CD4-positive, alpha-beta T cell treated with Interleukin-4 for 4 hours (primary cell): ENCODE measurements around the gene EEF1AKMT4.
"Not testable (repeated sequence)": the region's sequence is repeated elsewhere in the genome, so short reads cannot be mapped to it uniquely, and the experiment has no call there.

Experiments used
- DNase-seq: peaks from one replicate; pipeline ENCODE4 v3.0.0-alpha.2; 2020

EEF1AKMT4 gene

DNA sequence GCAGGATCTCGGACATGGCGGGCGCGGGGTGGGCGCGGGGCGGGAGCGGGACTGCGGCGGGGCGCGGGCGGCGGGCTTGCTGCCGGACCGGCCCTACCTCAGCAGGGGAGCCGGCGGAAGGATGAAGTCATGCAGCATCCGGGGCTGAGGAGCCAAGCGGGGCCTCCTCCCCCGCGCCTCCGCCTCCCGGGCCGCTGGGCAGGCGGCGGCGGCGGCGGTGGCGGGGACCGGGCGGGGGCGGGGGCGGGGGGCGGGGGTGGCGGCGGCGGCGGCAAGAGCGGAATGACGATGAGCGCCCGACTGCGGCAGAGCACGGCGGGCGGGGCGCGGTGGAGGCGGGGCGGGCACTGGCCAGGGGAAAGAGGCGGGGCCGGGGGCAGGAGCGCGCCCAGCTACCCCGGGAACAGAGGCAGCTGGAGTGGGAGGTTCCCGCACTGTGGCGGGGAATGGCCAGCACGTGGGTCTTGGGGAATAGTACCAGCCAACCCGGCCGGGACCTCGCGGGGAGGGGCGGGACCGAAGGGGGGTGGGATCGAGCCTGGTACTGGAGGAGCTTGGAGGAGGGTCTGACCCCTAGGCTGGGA, 11.9 kb downstream of the EEF1AKMT4 start, which contains the start of gene CAMK2N2:
Gene CAMK2N2 (minus strand): TSS at position 284 of the 584 bp plus-strand sequence. CDS start 268 bp downstream, at position 16.
- DNase-seq: peak; percentile 33

GRCh38 chr3:184261854-184262763, 12.6 kb downstream of the EEF1AKMT4 start:
- no peak for DNase-seq

- DNase-seq: no peak
Measured at GRCh38 chr3:184262764-184263179, 13.3 kb downstream of the EEF1AKMT4 start.

GRCh38 chr3:184267249-184267648, 17.8 kb downstream of the EEF1AKMT4 start:
- not testable (repeated sequence) for DNase-seq

DNA sequence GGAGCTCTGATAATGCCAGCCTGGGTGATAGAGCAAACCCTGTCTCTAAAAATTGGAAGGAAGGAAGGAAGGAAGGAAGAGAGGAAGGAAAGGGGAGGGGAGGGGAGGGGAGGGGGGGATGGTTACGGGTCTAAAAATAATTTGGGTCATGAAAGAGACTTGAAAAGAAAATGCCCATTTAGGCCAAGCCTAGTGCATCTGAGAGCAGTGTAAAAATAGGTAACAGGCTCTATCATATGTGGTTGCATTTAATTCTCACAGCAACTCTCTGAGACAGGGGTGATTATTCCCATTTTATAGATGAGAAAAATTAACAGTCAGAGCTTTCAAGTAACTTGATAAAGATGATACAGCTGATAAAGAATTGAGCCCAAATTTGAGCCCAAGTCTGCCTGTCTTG, 22.8 kb downstream of the EEF1AKMT4 start:
- DNase-seq: no peak

DNA sequence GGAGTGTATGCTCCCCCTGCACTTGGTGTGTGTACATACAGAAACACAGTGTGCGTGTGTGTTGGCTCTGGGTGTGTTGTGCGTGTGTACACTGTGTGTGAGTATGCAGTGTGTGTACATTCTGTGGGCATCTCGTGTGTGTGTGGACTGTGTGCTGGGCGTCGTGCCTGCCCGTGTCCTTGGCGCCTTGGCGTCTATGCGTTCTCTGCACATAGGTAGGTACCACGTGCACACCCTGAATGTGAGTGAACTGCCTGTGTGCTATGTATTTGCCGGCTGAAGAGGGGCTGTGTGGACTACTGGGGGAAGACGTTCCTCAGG, 25.9 kb downstream of the EEF1AKMT4 start:
- DNase-seq: no peak

DNA sequence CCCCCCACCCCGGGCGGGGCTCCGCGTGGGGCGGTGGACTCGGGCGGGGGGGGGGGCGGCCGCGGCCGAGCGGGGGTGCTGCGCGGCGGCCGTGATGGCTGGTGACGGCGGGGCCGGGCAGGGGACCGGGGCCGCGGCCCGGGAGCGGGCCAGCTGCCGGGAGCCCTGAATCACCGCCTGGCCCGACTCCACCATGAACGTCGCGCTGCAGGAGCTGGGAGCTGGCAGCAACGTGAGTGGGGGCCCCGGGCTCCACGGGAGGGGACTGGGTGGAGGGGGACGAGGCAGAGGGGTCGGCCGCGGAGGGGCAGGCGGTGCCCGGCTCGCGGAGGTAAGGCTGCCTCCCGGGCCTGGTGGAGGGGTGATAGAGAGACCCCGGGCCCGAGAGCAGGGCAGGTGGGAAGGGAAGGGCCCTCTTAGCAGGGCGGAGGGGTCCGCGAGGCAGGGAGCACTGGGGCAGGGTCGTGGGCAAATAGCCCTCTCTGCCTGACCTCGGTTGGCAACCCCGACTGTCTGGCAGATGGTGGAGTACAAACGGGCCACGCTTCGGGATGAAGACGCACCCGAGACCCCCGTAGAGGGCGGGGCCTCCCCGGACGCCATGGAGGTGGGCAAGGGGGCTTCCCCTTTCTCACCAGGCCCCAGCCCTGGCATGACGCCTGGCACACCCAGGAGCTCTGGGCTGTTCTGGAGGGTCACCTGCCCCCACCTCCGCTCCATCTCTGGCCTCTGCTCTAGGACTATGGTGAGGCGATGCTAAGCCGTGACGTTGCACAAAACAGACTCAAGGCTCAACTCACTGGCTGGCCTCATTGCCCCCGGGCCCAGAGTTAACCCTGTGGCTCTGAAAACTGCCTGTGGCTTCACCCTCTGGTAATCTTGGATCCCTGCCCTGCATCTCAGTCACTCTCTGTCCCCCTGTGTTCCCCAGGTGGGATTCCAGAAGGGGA, 26.8 kb downstream of the EEF1AKMT4 start, which contains the start of gene ECE2:
Gene ECE2 (plus strand): TSS at position 62 of the 950 bp plus-strand sequence. CDS start 132 bp downstream, at position 194.
- DNase-seq: no peak

GRCh38 chr3:184277366-184277765, 27.9 kb downstream of the EEF1AKMT4 start:
- no peak for DNase-seq

DNA sequence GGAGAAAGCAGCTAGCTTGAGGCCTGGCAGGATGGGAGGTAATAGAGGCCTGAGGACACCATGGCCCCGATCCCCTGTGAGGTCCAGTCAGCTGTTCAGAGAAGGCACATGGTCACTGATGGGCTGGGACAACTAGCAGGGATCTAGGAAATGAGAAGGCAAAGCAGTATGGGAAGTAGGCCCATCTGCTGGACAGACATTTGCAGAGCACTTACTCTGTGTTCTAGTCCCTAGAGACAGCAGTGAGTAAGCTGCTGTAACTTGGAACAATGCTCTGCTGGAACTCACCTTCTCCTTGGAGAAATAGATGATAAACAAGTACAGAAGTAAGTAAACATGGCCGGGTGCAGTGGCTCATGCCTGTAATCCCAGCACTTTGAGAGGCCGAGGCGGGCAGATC, 33.5 kb downstream of the EEF1AKMT4 start:
- no peak for DNase-seq

- DNase-seq: no peak
Measured at GRCh38 chr3:184283681-184284080, 34.2 kb downstream of the EEF1AKMT4 start.

GRCh38 chr3:184284696-184285095, 35.2 kb downstream of the EEF1AKMT4 start:
- no peak for DNase-seq

- DNase-seq: peak; percentile 45
Measured at GRCh38 chr3:184289426-184289938, 40.0 kb downstream of the EEF1AKMT4 start.

DNA sequence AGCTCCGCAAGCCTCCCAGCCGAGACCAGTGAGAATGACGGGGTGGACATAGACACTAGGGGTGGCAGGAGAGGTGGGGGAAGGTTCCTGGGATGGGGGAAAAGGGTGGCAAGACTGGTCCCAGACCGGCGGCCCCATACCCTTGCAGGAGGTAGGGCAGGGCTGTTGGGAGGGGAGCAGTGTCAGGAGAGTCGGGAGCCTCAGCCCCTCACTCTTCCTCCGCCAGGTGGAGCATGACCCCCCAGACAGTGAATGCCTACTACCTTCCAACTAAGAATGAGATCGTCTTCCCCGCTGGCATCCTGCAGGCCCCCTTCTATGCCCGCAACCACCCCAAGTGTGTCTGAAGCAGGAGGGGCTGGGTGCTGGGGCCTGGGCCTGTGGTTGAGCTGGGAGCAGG, 40.9 kb downstream of the EEF1AKMT4 start:
- DNase-seq: no peak

GRCh38 chr3:184291044-184291737, 41.7 kb downstream of the EEF1AKMT4 start:
- no peak for DNase-seq

DNA sequence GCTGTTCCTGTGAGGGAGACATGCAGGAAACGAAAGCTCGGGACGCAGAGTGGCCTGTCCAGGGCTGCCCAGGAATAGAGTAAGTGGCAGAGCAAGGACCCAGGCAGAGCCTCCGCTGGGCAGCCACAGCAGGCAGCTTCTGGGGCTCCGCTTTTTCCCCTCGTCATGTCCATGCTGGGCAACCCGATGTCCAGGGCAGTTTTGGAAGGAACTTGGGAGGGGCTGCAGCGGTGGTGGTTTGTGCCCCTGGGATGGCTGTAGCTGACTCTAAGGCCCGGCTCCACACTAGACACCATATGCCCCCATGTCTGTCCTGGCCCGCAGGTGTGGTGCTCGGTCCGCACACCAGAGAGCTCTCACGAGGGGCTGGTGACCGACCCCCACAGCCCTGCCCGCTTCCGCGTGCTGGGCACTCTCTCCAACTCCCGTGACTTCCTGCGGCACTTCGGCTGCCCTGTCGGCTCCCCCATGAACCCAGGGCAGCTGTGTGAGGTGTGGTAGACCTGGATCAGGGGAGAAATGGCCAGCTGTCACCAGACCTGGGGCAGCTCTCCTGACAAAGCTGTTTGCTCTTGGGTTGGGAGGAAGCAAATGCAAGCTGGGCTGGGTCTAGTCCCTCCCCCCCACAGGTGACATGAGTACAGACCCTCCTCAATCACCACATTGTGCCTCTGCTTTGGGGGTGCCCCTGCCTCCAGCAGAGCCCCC, 42.4 kb downstream of the EEF1AKMT4 start:
- no peak for DNase-seq

- DNase-seq: no peak
Measured at GRCh38 chr3:184295771-184296170, 46.3 kb downstream of the EEF1AKMT4 start.

- DNase-seq: no peak
Measured at GRCh38 chr3:184296616-184297015, 47.1 kb downstream of the EEF1AKMT4 start.

GRCh38 chr3:184298759-184299487, 49.5 kb downstream of the EEF1AKMT4 start, which contains the start of gene PSMD2:
Gene PSMD2, plus strand, starts transcription at chr3:184299241. Its CDS starts 26 bp downstream, at chr3:184299267.
- peak; percentile 97 for DNase-seq

DNA sequence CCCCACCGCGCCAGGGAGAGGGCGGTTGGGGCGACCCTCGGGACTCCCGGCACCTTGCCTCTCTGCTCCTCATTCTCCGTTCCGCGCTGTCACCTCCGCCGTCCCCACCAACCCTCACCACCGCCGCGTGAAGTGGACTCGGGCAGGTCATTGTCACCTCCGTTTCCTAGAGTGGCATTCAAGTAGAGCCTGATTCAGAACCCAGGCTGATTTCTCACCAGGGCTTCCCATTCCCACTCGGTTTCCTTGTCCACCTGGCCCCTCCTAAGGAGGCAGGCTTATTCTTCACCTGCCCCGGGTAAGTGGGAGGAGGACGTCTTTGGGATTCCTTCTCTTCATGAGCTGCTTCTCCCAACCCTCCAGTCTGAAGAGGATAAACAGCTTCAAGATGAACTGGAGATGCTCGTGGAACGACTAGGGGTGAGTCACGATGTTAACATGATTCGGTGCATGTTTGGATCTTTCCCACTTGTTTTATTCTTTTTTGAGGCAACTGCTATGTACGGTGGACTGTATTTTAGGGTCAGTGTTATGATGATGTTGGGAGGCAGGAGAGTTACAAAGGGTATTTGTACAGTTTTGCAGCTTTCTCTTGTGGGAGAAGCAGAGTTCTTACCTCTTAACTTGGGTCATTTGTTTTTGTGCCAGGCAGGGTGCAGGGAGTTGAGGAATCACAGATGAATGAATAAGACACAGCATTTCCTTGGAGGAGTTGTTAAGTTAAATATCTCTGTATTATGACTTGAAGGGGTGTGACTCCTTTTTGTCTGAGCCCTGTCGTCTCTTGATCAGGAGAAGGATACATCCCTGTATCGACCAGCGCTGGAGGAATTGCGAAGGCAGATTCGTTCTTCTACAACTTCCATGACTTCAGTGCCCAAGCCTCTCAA, 50.3 kb downstream of the EEF1AKMT4 start:
- DNase-seq: no peak

GRCh38 chr3:184300378-184300720, 50.9 kb downstream of the EEF1AKMT4 start:
- DNase-seq: no peak
